Stromal cell of bone marrow (primary cell): ENCODE data around the gene JMJD6.
"Not testable (repeated sequence)": the region's sequence is repeated elsewhere in the genome, so short reads cannot be mapped to it uniquely, and the experiment has no call there.

Experiments
- DNase-seq: peaks from one replicate; pipeline ENCODE4 v3.0.0-alpha.2; 2012; ENCODE audit warnings: low read depth

JMJD6 gene

GRCh38 chr17:76716146-76716838 lies 10.1 kb downstream of the JMJD6 start:
- peak; percentile 99 for DNase-seq

- DNase-seq = no peak
Measured at GRCh38 chr17:76715496-76715830, 10.9 kb downstream of the JMJD6 start.

- no peak for DNase-seq
Measured at GRCh38 chr17:76714822-76715495, 11.4 kb downstream of the JMJD6 start.

- DNase-seq = no peak
Measured at GRCh38 chr17:76714336-76714735, 12.1 kb downstream of the JMJD6 start.

- DNase-seq = no peak
Measured at GRCh38 chr17:76713765-76714164, 12.6 kb downstream of the JMJD6 start.

- not testable (repeated sequence) for DNase-seq
Measured at GRCh38 chr17:76712321-76712720, 14.1 kb downstream of the JMJD6 start.

- no peak for DNase-seq
Measured at GRCh38 chr17:76710863-76711611, 15.4 kb downstream of the JMJD6 start, which contains the start of gene MXRA7. MXRA7 (minus strand) TSS chr17:76710965; CDS start chr17:76710946, 19 bp downstream.

- DNase-seq = not testable (repeated sequence)
Measured at GRCh38 chr17:76709951-76710862, 16.2 kb downstream of the JMJD6 start.

GRCh38 chr17:76709077-76709950 lies 17.1 kb downstream of the JMJD6 start:
- DNase-seq = peak; percentile 97

GRCh38 chr17:76707985-76708807 lies 18.2 kb downstream of the JMJD6 start:
- DNase-seq = no peak

- DNase-seq = no peak
Measured at GRCh38 chr17:76706817-76707216, 19.6 kb downstream of the JMJD6 start.

GRCh38 chr17:76704805-76705204 lies 21.6 kb downstream of the JMJD6 start:
- no peak for DNase-seq

- no peak for DNase-seq
Measured at GRCh38 chr17:76702941-76703637, 23.3 kb downstream of the JMJD6 start.

GRCh38 chr17:76702076-76702475 lies 24.3 kb downstream of the JMJD6 start:
- DNase-seq = no peak

GRCh38 chr17:76701471-76701967 lies 24.9 kb downstream of the JMJD6 start:
- DNase-seq = no peak

GRCh38 chr17:76700617-76701470 lies 25.6 kb downstream of the JMJD6 start:
- DNase-seq = peak; percentile 73

GRCh38 chr17:76700270-76700616 lies 26.2 kb downstream of the JMJD6 start:
- no peak for DNase-seq

- DNase-seq = not testable (repeated sequence)
Measured at GRCh38 chr17:76698466-76698977, 27.9 kb downstream of the JMJD6 start.
